Kidney tubule cell (primary cell): ENCODE results near the gene RBP4.
A peak's percentile ranks its signal among the peaks of the same experiment; 100 is the strongest.

Source experiments
- DNase-seq: peaks from one replicate; pipeline ENCODE4 v3.0.0-alpha.2; 2018; ENCODE audit warnings: low spot score

Gene RBP4

GRCh38 chr10:93595378-93596161, 5.5 kb downstream of the RBP4 start:
- no peak for DNase-seq

GRCh38 chr10:93594518-93594917, 6.5 kb downstream of the RBP4 start:
- DNase-seq = no peak

- DNase-seq = no peak
Observed at GRCh38 chr10:93593749-93594148, 7.3 kb downstream of the RBP4 start.

GRCh38 chr10:93593254-93593653, 7.8 kb downstream of the RBP4 start:
- DNase-seq = no peak

GRCh38 chr10:93591065-93591808, 9.8 kb downstream of the RBP4 start:
- no peak for DNase-seq

GRCh38 chr10:93590638-93591037, 10.4 kb downstream of the RBP4 start:
- DNase-seq = no peak

GRCh38 chr10:93589648-93590562, 11.1 kb downstream of the RBP4 start:
- DNase-seq = no peak

GRCh38 chr10:93584445-93584844, 16.6 kb downstream of the RBP4 start:
- DNase-seq = no peak

GRCh38 chr10:93580828-93581227, 20.2 kb downstream of the RBP4 start:
- peak; percentile 16 for DNase-seq

GRCh38 chr10:93579985-93580711, 20.9 kb downstream of the RBP4 start:
- no peak for DNase-seq

- DNase-seq = peak; percentile 76
Observed at GRCh38 chr10:93579089-93579488, 21.9 kb downstream of the RBP4 start.

GRCh38 chr10:93577565-93577964, 23.5 kb downstream of the RBP4 start:
- DNase-seq = no peak

- peak; percentile 27 for DNase-seq
Observed at GRCh38 chr10:93576888-93577287, 24.1 kb downstream of the RBP4 start.

GRCh38 chr10:93573924-93574323, 27.1 kb downstream of the RBP4 start:
- DNase-seq = no peak

- peak; percentile 29 for DNase-seq
Observed at GRCh38 chr10:93573051-93573909, 27.8 kb downstream of the RBP4 start.

GRCh38 chr10:93572606-93573005, 28.4 kb downstream of the RBP4 start:
- no peak for DNase-seq

- DNase-seq = no peak
Observed at GRCh38 chr10:93570383-93570782, 30.7 kb downstream of the RBP4 start.

GRCh38 chr10:93568105-93568390, 33.0 kb downstream of the RBP4 start:
- DNase-seq = no peak

- DNase-seq = no peak
Observed at GRCh38 chr10:93567277-93568104, 33.5 kb downstream of the RBP4 start.
